Kasumi-1 (cell line): Measurements from ENCODE around the gene ENOX1.

ENCODE experiments used
- DNase-seq, 2 experiments: peaks; one replicate each; lab custom pipeline; 2025; lab: John Stamatoyannopoulos, UW

The ENOX1 gene

DNA sequence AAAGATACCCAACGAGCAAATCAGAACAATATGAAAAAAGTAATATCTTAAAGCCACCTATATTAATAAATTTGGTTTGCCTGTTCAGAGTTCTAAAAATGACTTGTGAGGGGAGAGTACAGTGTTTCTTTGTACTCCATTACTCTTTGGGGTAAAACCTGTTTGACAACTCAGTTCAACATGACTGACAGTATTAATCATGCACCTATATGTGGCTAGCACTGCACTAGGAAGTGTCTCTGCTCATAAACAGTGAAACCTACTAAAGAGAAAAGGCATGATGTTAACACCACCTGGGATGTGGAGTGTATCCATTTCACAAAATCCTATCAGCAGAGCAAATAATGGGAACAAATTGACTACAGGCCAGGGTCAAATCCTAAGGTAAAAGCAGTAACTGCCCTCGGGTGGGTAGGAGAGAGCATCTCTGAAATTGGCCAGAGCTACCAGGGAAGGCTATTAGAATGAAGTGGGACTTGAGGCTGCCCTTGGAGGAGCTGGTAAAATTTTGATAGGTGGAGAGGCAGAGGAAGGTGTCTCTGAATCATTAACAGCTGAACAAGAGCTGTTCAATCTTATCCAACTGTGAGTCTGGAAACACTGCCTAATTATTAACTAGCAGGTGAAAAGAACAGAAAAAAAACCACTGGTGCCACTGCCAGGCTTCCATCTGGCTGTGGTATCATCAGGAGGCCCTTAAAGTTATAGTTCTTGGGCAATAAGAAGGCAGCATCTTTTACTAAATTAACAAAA, 398.3 kb downstream of the ENOX1 start:
- DNase-seq, result no peak

DNA sequence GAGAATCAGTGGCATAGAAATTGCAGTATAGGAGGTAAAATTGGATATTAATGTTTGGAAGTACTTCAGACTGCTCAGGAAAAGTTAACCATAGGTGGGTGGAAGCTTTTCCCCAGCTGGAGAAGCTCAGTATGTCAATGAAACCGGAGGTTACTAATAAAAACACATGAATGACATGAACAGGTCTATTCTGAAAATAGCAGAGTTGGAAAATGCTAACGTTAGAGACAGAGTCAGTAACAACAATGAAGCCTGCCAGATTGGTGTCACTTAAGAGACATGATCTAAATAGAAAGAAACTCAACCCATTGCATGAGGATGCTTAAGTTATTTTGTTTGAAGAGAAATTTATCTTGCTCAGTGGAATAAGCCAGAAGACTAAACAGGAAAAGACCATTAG, 398.9 kb downstream of the ENOX1 start:
- no peak for DNase-seq

DNA sequence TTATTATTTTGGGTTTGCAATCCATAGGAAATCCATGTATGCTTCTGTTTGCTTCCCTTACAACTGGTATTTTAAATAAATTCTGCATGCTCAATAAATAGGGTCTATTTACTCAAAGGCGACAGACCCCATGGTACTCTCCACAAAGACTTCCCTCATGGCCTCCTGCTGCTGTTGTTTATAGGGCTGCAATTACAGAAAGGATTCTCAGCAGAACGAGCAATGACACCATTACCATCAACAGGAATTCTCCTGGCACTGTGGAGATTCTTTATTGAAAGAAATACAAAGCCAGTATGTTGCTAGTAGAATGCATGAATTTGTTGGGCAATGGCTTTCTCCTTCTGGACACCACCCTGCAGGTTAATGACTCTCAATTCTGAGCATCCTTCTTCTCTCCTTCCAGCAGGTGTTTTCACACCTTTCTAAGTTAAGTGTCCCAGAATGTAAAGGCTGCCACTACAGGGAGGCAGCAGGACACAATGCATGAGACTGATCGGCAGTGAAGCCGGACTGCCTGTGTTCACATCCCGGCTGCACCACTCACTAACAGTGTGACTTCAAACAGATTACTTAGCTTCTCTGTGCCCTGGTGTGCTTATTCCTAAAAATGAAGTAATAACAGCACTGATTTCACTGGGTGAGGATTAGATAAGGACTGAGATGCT, 403.1 kb downstream of the ENOX1 start:
- no peak for DNase-seq

DNA sequence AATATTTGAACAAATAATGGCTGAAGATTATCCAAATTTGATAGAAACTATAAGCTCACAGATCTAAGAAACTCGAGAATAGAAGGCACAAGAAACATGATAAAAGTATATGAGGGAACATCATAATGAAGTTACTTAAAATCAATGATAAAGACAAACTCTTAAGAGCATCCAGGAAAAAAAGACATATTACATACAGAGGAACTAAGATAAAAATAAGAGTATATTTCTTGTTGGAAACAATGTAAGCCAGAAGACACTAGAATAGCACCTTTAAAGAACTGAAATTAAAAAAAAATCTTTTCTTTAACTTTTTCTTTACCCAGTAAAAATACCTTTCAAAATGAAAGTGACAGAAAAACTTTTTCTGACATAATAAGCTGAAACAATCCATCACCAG, 407.0 kb downstream of the ENOX1 start:
- no peak for DNase-seq

DNA sequence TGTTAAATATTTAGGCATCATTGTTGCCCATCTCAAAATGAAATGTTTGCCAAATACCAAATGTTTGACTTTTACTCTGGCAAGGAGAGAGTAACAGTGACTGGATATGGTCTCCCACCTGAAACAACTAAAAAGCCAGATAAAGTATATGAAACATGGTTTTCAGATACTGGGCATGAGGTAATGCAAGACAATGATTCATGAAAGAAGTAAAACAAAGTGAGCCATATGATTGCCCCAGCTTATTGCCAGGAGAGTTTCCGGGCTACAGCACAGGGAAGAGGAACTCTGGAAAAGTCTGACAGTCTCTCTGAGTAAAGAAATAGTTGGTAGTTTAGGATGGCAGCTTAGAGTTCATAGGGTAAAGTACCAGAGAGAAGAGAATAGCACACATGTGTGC, 408.8 kb downstream of the ENOX1 start:
- peak in 1 of 2 experiments; percentile 8 for DNase-seq

DNA sequence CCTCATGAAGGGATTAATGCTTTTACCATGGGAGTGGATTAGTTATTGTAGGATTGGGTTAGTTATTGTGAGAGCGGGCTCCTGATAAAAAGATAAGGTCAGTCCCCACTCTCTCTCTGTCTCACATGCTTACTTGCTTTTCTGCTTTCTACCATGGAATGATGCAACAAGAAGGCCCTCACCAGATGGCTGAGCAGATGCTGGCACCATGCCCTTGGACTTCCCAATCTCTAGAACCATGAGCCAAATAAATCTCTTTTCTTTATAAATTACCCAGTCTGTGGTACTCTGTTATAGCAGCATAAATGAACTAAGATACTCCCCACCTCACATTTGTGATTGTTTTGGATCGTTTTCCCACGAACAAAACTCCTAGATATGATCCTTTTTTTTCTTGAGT, 409.6 kb downstream of the ENOX1 start:
- DNase-seq, result no peak

DNA sequence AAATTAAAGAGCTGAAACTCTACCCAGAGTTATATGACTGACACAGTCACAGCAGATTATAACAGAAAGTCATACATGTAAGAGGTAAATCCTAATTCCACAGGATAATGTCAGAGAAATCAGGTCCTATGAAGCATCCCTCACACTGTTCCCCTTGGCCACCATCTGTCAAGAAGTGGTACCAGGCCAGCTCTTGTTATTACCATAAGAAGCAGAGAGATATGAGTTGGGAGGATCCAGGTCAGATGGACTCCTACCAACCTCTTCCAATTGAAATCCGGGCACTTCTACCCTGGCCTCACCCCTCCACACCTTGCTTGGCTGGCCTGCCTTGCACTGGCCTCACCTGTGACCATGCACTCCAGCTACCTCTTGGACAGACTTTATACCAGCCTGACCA, 410.2 kb downstream of the ENOX1 start:
- DNase-seq, result no peak

DNA sequence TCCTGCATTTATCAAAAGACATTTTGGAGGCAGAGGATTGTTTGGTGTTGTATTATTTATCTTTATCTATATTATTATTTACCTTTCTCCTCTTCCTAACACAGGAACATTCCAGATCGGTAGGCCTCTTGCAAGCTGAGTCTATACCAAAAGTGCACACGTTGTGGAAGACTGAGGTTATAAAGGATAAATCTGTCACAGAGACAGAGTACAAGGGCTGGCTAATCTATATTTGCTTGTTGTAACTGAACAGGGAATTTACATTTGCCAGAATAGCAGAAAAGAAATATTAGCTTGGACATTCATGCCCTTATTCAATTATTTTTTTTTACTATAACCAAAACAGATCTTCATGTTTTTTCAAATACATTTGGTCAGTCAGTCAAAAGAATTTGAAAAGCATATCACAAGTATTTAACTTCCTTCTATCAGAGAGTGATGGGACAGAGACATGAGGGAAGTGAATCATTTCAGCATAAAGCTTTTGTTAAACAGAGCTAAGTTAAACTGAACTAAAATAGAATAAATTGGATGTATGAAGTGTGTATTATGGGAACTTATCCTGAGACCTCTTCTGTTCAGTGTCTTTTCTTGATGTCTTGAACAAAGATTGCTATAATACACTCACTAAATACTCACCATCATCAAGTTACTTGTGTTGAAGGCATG, 410.8 kb downstream of the ENOX1 start:
- no peak for DNase-seq

DNA sequence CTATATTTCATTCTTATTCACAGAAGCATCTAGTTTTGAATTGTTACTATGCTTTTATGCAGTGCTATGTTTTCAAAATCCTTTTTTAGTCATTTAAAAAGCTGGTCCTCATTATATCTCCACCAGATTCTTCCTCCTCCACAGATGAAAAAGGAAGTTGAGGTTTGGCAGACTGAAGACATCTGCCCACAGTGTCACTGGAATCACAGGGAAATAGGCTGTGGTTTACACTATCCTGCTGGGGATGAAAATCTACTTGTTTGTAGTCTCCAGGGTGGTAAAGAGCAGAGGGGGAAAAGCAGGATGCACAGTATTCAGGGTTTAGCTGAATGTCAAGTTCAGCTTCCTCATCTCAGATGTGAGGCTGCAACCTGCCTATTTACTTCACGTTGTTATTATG, 412.2 kb downstream of the ENOX1 start:
- peak; percentile 92 to 93 for DNase-seq

DNA sequence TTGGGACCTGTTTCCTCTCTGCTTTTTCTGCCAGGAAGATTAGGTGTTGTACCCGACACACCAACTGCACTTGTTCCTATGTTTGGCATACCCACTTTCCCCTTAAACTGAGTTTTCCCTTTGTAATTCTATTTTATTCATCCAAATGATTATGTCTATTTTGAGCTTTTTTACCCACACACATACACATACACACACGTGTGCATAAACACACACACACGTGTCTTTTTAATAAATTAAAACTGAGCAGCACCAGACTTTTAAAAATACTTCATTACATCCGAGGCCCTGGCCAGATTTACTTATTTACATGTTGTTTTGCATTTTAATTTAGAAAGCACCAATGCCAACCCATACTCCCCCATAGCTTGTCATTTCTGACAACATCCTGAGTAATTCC, 413.4 kb downstream of the ENOX1 start:
- no peak for DNase-seq

DNA sequence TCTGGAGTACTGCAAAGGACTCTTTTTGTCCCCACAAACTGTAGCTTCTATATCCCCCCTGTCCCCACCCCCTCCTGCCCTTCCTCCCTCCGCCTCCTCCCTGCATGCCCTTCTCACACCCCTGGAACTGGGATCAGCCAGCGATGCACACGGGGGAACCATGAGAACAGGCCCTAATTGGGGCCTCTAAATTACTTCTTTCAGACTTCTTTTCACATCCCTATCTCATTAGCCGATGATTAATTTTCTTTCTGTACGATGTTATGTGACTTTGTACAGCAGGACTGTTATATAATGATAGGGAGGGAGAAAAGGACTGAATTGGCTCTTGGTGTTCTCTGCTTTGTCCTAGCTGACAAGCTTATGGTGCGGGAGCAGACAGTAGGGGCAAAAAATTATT, 415.9 kb downstream of the ENOX1 start:
- no peak for DNase-seq

DNA sequence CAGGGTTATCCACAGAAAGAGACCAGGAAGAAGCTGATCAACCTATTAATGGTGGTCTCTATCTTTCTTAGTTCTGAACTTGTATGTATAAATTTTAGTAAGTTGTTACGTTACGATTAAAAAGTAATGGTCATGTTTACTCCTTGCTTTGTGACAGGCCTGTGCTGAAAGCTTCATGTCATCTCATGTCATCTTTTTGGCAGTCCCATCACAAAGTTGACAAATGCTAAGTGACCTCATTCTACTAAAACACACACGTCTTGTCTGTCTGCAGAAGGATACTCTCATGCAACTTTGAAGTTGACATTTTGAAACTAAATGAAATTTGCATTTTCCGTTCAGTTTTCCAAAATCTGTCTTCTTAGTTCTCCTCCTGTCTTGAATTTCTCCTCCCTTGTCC, 417.5 kb downstream of the ENOX1 start:
- DNase-seq, result no peak

DNA sequence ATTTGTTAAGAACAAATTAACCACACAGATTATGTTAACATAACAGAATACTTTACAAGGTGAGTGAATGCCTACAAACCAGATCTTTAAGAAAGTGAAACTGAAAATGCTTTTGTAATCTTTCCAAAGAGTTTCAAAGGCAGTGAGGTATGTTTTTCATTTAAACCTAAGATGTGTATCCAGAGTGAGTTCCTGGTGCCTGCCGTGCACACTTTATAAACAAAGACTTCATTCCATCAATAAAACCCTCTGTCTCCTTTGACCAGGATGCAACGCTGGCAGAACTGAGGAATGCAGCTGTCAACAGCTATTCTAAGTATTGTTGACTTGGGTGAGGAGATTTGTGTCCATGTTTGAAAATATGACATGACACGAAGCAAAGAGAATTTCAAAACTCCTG, 418.8 kb downstream of the ENOX1 start:
- no peak for DNase-seq

DNA sequence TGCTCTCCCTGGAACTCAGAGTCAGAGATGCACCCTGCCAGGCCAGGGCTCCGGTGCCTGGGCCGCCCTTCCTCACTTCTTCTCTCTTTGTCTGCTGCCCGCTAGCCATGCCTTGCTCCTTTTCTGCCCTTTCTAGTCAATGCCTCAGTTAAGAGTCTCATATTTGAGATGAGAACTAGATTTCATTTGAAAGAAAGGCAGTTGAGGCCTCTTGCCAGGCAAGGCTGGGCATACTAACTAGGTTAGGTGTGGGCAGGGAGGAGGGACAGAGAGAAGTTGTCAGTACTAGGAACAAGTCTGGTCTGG, 421.8 kb downstream of the ENOX1 start:
- DNase-seq, result no peak

DNA sequence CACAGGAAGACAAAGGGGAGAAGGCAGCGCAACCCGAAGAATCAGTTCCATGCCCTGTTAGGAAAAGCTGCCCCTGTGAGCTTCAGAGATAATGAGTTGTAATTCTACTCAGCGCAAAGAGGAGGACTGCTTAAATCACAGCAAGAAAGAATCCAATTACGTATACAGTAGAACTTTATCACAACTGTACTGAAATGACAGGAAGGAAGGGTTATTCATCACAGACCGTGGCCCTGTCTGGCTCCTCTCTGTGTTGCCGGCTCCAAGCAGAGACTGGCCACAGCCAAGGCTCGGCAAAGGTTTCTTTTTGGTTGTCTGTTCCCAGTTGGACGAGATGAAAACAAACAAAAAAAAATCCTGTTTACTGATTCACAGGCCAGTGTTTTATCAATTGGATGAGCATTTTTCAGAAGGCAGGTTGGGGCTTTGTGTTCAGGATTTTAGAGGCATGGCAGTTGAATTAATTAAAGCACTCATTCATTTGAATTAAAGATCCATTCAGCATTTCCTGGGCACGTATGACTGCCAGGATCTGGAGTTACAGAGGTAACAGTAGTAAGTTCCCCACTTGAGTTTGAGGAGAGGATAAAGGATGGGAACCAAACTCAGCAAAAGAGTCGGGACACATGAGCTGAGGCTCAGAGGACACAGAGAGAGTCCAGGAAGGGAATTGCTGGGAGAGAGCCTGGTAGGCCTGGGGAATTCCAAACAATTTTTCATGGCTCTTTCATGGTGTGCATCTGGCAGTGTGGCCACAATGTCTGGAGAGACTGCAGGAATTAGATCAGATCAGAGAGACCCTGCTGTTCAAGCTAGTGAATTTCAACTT, 422.3 kb downstream of the ENOX1 start:
- DNase-seq, result no peak

DNA sequence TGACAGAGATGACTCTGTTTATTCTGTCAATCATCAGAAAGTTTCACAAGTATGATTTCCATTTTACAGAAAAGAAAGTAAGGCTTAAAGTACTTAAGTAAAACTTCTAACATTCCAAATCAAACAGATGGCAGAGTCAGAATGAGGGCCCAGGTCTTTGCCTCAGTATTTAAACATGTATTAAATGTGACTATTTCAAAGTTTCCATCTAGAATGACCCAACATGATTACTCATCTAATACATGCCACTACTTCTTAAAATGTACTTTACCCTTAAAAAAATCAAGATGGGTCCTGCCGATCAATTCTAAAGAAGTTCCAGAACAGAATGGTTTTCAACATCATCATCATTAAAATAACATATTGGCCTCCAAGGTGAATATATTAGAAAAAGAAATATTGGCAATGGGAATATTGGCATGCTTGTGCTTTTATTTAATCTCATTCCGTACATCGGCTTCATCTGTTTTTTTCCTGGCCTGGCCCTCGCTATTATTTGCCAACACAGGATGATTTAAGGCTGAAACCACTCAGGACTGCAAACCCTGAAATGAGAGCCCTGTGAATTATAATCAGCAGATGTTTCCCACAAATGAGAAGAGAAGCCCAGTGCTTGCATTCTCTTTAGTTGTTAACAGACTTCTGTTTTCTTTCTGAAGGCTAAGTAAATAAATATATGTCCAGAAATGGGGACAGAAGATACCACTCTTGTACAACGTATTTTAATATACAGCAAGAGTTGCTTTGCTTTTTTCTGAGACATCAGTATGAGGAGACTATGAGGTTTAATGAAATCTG, 423.4 kb downstream of the ENOX1 start:
- DNase-seq, result no peak

DNA sequence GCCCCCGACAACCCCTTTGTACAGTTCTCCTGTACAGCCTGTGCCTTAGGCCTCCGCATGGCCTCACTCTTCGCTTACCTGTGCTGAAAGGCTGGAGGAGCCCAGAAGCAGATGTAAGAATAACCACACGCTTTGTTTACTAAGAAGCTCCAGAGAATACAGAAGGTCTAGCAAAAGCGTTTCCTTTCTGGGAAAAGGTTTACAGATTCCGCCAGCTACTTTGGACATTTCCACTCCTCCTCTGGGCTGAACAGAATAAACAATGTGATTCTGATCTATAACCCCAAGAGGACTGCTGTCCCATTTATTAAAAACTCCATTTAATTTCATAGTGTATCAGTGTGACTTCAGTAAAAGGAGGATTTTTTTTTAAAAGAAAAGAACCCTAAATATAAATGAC, 424.2 kb downstream of the ENOX1 start:
- DNase-seq, result no peak

DNA sequence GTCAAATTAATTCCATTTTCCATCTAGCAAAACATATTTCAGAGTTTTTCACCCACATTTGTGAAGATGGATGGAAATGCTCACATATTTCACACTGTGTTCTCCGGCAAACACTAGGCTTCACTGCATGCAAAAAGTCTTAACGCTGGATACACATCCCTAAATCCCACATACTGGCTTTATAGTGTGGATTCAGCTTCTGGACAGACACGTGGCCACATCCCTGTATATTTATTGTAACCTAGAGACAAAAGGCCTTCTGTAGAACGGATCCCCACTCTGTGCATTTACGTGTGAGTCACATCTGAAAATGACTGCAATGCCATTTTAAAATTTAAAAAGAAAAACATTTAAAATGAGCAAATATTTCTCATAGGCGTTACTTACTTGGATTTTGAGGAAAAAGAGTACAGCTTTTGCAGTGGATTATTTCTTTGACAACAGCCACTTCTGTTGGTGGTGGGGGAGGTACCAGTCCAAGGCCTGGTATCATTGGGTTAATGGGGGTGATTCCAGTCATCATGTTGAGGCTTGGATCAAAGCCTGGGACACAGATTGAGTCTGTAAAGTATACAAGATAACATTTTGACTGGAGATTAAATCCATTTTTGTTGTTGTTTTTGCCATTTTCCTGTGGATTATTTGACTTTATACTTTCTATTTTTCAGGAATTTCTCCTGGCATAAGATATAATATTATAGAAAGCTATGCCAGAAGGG, 425.7 kb downstream of the ENOX1 start:
- DNase-seq, result no peak

DNA sequence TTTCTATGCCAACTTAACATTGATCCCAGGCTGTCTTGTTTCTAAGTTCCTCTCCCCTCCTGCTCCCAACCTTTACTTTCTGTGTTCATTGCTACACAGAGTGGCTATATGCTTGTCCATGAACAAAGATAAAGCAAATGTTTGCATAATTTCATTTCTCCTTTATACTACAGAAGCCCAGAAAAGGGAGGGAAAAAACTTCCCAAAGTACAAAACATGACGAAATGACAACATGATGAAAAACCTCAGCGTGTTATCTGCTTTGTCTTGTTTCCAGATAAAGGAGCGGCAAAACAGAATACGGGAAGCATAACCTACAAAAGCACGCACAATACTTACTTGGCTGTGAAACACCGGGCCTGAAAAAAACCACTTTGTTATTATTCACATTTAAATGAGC, 426.6 kb downstream of the ENOX1 start:
- DNase-seq, result no peak

DNA sequence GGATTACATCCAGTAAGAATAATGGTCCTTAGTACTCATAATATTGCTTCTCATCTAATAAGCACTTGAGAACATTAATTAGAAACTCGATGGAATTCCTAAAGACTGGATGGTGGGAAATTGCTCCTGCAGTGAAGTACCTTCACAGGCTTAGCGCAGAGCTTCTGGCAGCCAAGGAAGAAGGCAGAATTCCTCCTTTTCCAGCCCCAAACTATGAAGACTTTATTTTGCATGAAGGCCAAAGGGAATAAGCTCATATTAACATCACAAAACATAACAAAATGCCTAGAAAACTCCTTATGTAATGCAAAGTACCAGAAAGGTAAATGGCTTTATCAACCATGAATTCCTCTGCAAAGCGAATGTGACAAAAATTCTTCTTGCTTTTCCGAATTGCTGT, 427.2 kb downstream of the ENOX1 start:
- DNase-seq, result no peak

DNA sequence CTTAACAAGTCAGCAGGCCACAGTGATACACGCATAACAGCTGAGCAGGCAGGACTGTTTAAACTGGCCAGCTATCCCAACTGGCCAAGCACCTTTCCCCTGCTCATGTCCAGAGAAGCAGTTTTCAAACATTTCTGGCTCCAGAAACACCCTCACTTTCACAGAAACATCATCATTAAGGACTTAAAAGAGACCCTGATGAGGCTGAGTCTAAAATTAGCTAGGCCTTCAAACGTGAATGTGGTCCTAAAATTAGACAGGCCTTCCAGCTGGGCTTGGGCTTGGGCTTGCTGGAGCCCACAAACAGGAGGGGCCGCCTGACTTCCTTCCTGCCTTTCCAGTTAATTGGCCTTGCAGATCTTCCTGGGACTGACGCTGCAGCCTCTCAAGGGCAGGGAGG, 429.2 kb downstream of the ENOX1 start:
- peak; percentile 52 to 53 for DNase-seq
